Measurements from ENCODE around the gene GNA14. TPM values are rescaled to one million over a fixed set of nuclear protein-coding genes. Genes with fewer than 3 reads are reported as not detected.

The GNA14 gene
- total and polyA plus RNA-seq, 2 experiments from 2014 or later, result 3.9 to 10.5 TPM

DNA sequence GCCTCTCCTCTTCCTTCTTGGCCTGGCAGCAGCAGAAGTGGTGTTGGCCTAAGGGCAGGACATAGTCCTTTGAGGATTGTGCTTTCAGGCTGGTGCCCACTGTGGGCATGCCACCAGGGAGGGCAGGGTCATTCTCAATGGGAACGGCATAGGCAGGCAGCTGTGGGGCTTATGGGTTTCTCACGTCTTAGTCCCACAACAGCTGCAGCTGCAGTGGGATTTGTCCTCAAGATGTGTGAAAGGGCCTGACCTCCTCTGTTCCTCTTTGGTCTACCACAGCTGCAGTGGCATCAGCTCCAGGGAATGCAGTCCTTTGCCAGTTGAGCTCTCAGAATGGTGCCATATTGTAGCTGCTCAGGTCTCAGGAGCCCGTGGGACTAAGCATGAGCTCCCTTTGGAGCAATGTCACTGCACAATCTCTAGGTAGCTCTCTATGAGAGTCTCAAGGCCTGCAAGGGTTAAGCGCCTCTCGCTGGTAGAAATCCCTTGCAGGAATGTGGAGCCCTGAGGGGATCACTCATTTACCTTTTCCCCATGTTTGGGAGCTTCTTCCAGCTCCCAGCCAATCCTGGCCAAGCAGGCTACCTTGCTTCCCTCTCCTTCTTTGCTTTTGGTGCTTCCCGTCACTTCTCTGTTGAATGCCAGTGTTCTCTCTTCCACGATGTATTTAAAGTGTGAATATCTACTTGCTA lies 104.8 kb downstream of the GNA14 start:
- TF ChIP-seq, protein P1, sequence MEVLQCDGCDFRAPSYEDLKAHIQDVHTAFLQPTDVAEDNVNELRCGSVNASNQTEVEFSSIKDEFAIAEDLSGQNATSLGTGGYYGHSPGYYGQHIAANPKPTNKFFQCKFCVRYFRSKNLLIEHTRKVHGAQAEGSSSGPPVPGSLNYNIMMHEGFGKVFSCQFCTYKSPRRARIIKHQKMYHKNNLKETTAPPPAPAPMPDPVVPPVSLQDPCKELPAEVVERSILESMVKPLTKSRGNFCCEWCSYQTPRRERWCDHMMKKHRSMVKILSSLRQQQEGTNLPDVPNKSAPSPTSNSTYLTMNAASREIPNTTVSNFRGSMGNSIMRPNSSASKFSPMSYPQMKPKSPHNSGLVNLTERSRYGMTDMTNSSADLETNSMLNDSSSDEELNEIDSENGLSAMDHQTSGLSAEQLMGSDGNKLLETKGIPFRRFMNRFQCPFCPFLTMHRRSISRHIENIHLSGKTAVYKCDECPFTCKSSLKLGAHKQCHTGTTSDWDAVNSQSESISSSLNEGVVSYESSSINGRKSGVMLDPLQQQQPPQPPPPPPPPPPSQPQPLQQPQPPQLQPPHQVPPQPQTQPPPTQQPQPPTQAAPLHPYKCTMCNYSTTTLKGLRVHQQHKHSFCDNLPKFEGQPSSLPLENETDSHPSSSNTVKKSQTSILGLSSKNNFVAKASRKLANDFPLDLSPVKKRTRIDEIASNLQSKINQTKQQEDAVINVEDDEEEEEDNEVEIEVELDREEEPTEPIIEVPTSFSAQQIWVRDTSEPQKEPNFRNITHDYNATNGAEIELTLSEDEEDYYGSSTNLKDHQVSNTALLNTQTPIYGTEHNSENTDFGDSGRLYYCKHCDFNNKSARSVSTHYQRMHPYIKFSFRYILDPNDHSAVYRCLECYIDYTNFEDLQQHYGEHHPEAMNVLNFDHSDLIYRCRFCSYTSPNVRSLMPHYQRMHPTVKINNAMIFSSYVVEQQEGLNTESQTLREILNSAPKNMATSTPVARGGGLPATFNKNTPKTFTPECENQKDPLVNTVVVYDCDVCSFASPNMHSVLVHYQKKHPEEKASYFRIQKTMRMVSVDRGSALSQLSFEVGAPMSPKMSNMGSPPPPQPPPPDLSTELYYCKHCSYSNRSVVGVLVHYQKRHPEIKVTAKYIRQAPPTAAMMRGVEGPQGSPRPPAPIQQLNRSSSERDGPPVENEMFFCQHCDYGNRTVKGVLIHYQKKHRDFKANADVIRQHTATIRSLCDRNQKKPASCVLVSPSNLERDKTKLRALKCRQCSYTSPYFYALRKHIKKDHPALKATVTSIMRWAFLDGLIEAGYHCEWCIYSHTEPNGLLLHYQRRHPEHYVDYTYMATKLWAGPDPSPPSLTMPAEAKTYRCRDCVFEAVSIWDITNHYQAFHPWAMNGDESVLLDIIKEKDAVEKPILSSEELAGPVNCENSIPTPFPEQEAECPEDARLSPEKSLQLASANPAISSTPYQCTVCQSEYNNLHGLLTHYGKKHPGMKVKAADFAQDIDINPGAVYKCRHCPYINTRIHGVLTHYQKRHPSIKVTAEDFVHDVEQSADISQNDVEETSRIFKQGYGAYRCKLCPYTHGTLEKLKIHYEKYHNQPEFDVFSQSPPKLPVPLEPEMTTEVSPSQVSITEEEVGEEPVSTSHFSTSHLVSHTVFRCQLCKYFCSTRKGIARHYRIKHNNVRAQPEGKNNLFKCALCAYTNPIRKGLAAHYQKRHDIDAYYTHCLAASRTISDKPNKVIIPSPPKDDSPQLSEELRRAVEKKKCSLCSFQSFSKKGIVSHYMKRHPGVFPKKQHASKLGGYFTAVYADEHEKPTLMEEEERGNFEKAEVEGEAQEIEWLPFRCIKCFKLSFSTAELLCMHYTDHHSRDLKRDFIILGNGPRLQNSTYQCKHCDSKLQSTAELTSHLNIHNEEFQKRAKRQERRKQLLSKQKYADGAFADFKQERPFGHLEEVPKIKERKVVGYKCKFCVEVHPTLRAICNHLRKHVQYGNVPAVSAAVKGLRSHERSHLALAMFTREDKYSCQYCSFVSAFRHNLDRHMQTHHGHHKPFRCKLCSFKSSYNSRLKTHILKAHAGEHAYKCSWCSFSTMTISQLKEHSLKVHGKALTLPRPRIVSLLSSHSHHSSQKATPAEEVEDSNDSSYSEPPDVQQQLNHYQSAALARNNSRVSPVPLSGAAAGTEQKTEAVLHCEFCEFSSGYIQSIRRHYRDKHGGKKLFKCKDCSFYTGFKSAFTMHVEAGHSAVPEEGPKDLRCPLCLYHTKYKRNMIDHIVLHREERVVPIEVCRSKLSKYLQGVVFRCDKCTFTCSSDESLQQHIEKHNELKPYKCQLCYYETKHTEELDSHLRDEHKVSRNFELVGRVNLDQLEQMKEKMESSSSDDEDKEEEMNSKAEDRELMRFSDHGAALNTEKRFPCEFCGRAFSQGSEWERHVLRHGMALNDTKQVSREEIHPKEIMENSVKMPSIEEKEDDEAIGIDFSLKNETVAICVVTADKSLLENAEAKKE (CRISPR knock-in tag; IDR thresholded peaks at IDR 0.05), result no peak
- TF ChIP-seq, protein P2, sequence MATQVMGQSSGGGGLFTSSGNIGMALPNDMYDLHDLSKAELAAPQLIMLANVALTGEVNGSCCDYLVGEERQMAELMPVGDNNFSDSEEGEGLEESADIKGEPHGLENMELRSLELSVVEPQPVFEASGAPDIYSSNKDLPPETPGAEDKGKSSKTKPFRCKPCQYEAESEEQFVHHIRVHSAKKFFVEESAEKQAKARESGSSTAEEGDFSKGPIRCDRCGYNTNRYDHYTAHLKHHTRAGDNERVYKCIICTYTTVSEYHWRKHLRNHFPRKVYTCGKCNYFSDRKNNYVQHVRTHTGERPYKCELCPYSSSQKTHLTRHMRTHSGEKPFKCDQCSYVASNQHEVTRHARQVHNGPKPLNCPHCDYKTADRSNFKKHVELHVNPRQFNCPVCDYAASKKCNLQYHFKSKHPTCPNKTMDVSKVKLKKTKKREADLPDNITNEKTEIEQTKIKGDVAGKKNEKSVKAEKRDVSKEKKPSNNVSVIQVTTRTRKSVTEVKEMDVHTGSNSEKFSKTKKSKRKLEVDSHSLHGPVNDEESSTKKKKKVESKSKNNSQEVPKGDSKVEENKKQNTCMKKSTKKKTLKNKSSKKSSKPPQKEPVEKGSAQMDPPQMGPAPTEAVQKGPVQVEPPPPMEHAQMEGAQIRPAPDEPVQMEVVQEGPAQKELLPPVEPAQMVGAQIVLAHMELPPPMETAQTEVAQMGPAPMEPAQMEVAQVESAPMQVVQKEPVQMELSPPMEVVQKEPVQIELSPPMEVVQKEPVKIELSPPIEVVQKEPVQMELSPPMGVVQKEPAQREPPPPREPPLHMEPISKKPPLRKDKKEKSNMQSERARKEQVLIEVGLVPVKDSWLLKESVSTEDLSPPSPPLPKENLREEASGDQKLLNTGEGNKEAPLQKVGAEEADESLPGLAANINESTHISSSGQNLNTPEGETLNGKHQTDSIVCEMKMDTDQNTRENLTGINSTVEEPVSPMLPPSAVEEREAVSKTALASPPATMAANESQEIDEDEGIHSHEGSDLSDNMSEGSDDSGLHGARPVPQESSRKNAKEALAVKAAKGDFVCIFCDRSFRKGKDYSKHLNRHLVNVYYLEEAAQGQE (IDR thresholded peaks at IDR 0.05; ENCODE audit: unreplicated experiment), result no peak
- Histone ChIP-seq H3K27me3 (ENCODE audit: insufficient read depth) (no peaks in the 10 kb centered on the region), H3K4me1 (ENCODE audit: insufficient read depth) (peaks cover 7% of the 10 kb centered on the region), H3K27ac (ENCODE audit: low read depth) (no peak overlapping the region), H3K79me2 (replicated peaks; ENCODE audit: insufficient read depth) (no peaks in the 10 kb centered on the region), H4K20me1 (replicated peaks; ENCODE audit: insufficient read depth) (no peaks in the 10 kb centered on the region), H3K36me3 (ENCODE audit: insufficient read depth) (no peaks in the 10 kb centered on the region), H3K4me3 (no peak overlapping the region), H3K4me2 (no peak overlapping the region), H3F3A (replicated peaks; ENCODE audit: low read depth) (no peaks in the 10 kb centered on the region), H2AFZ (no peak overlapping the region), H3K9me2 (ENCODE audit: insufficient read depth) (0 out of 2 replicates have a peak, but pooled peaks cover 2% of the 10 kb centered on the region)
- Mint-ChIP-seq H3K36me3 (ENCODE audit: low read depth) (peaks cover 33% of the 10 kb centered on the region), H3K4me1 (peaks cover 19% of the 10 kb centered on the region), H3K9me3 (peaks cover 31% of the 10 kb centered on the region), H3K27ac (no peak overlapping the region), H3K4me3 (no peak overlapping the region), H3K27me3 (ENCODE audit: insufficient read depth, low read depth, poor library complexity) (peaks cover 2% of the 10 kb centered on the region)
- DNase-seq (ENCODE audit: low spot score) (peak; percentile 68), ATAC-seq (peak; percentile 86)

Measured in GM23338 (cell line).